ENCODE data around the gene ABHD5. TPM values are rescaled to one million over a fixed set of nuclear protein-coding genes. Genes with fewer than 3 reads are reported as not detected.

ABHD5 gene
- total RNA-seq, 1 donor from 2014 or later, result 41.5 TPM

DNA sequence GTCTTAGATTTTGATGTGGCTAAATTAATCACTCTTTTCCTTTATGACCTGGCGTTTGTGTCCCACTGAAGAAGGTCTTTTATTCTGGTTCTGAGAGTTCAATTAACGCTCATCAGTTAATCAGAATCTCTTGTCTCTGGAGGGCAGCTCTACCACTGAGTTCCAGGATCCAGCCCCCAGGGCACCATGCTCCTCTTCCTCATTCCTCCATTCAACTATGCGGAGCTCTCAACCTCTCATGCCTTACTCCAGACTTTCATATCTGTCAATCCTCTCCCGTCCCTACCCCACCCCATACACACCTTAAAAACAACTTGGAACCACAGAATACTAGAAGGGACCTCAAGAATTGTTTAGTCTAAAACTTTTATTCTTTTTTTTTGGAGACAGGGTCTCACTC is 4.8 kb upstream of the ABHD5 start:
- Histone ChIP-seq H3K27me3 (no peaks in the 10 kb centered on the region), H3K4me1 (peaks cover 8% of the 10 kb centered on the region), H3K36me3 (no peaks in the 10 kb centered on the region), H3K9me3 (no peaks in the 10 kb centered on the region), H3K4me3 (no peak overlapping the region), H3K27ac (no peak overlapping the region)
- intact Hi-C loops (cut with DNase I), result no loop called here
- DNase-seq (no peak), ATAC-seq (no peak)
- no peak for TF ChIP-seq CTCF (IDR thresholded peaks at IDR 0.05)

DNA sequence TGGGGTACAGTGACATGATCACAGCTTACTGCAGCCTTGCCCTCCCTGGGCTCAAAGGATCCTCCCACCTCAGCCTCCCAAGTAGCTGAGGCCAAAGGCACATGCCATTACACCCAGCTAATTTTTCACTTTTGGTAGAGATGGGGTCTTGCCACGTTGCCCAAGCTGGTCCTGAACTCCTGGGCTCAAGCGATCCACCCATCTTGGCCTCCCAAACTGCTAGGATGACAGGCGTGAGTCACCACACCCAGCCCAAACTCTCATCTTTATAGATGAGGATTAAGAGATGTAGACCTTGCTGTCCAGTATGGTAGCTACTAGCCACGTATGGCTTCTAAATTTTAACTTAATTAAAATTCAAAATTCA is 4.4 kb upstream of the ABHD5 start:
- H3K4me1 ChIP-seq, result peaks cover 8% of the 10 kb centered on the region
- H3K36me3 ChIP-seq, result no peaks in the 10 kb centered on the region
- no peaks in the 10 kb centered on the region for H3K27me3 ChIP-seq
- no peak overlapping the region for H3K27ac ChIP-seq
- no peaks in the 10 kb centered on the region for H3K9me3 ChIP-seq
- ATAC-seq (no peak), DNase-seq (no peak)
- intact Hi-C loops (cut with DNase I), result no loop called here
- TF ChIP-seq CTCF (IDR thresholded peaks at IDR 0.05), result no peak
- no peak overlapping the region for H3K4me3 ChIP-seq

GRCh38 chr3:43686700-43687498 is 3.8 kb upstream of the ABHD5 start:
- no peak overlapping the region for H3K4me3 ChIP-seq
- H3K27ac ChIP-seq, result no peak overlapping the region
- no peaks in the 10 kb centered on the region for H3K36me3 ChIP-seq
- ATAC-seq (no peak), DNase-seq (no peak)
- H3K27me3 ChIP-seq, result no peaks in the 10 kb centered on the region
- H3K4me1 ChIP-seq, result peaks cover 8% of the 10 kb centered on the region
- intact Hi-C loops (cut with DNase I), result no loop called here
- no peaks in the 10 kb centered on the region for H3K9me3 ChIP-seq
- no peak for TF ChIP-seq CTCF (IDR thresholded peaks at IDR 0.05)

GRCh38 chr3:43687499-43687811 is 3.3 kb upstream of the ABHD5 start:
- Histone ChIP-seq H3K4me1 (peaks cover 12% of the 10 kb centered on the region), H3K27ac (no peak overlapping the region), H3K27me3 (no peaks in the 10 kb centered on the region), H3K4me3 (no peak overlapping the region), H3K36me3 (no peaks in the 10 kb centered on the region), H3K9me3 (no peaks in the 10 kb centered on the region)
- no peak for ATAC-seq
- intact Hi-C loops (cut with DNase I), result no loop called here
- DNase-seq, result no peak
- no peak for TF ChIP-seq CTCF (IDR thresholded peaks at IDR 0.05)

DNA sequence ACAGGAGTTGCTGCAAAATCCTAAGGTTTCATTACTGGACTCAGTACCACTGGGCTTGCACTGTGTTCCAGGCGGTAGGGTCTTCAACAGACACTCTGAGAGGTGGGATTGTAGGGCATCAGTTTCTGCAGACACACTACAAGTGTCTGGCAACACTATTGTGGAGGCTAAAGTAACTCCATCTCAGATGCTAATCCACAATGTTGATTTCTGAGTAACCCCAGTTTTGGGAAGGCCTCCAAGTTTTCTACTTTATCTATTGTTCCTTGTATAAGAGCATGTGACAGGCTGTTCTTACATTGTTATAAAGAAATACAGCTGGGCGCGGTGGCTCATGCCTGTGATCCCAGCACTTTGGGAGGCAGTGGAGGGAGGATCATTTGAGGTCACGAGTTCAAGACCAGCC is 2.5 kb upstream of the ABHD5 start:
- DNase-seq (no peak), ATAC-seq (no peak)
- intact Hi-C loops (cut with DNase I), result no loop called here
- no peaks in the 10 kb centered on the region for H3K36me3 ChIP-seq
- TF ChIP-seq CTCF (IDR thresholded peaks at IDR 0.05), result no peak
- no peaks in the 10 kb centered on the region for H3K9me3 ChIP-seq
- no peak overlapping the region for H3K4me3 ChIP-seq
- peaks cover 18% of the 10 kb centered on the region for H3K4me1 ChIP-seq
- no peak overlapping the region for H3K27ac ChIP-seq
- H3K27me3 ChIP-seq, result no peaks in the 10 kb centered on the region

GRCh38 chr3:43689166-43689565 is 1.6 kb upstream of the ABHD5 start:
- intact Hi-C loops (cut with DNase I), result no loop called here
- ATAC-seq (no peak), DNase-seq (no peak)
- Histone ChIP-seq H3K9me3 (no peaks in the 10 kb centered on the region), H3K27me3 (no peaks in the 10 kb centered on the region), H3K4me3 (peak overlapping the region; percentile 83), H3K27ac (no peak overlapping the region), H3K36me3 (no peaks in the 10 kb centered on the region), H3K4me1 (peaks cover 25% of the 10 kb centered on the region)
- TF ChIP-seq CTCF (IDR thresholded peaks at IDR 0.05), result no peak

All from upper lobe of right lung (tissue), 1 donor.